MCF 10A (cell line): ENCODE data around the gene C2CD4C. TPM values are rescaled to one million over a fixed set of nuclear protein-coding genes. Genes with fewer than 3 reads are reported as not detected.

Source experiments
- Bru-seq: library from RNA; stranded (reverse); fragments of 400-500 nt; gene quantifications from one replicate; lab custom pipeline; 2021; lab: Mats Ljungman, UMichigan
- BruChase-seq, 2 experiments: library from RNA; stranded (reverse); fragments of 400-500 nt; gene quantifications; one replicate each; lab custom pipeline; 2021; lab: Mats Ljungman, UMichigan
- BruUV-seq: library from RNA; stranded (reverse); fragments of 400-500 nt; replicated peaks from 2 replicates; lab custom pipeline; 2021; lab: Mats Ljungman, UMichigan
- CTCF ChIA-PET: fragments of 300-600 bp; sonication (Branson Sonifier 250); formaldehyde crosslinking; extraction: SDS; loops from one replicate; lab custom pipeline; 2021; ENCODE audit warnings: antibody characterized with exemption, inconsistent platforms; lab: Yijun Ruan, JAX
- POLR2A ChIA-PET: fragments of 300-600, 350-650 bp; sonication (Branson Sonifier 250); formaldehyde crosslinking; extraction: SDS; loops from one replicate; lab custom pipeline; 2020; ENCODE audit warnings: antibody characterized with exemption, inconsistent platforms; lab: Yijun Ruan, JAX
- DNase-seq: peaks from one replicate; pipeline ENCODE4 v3.0.0-alpha.2; 2018; ENCODE audit not compliant: unreplicated experiment
- H3K27ac Mint-ChIP-seq: one replicate; pipeline ENCODE4 v1.8.0; 2022; ENCODE audit warnings: mild to moderate bottlenecking, low read depth, mixed read lengths; ENCODE audit not compliant: unreplicated experiment
- H3K27me3 Mint-ChIP-seq: one replicate; pipeline ENCODE4 v1.8.0; 2022; ENCODE audit warnings: mixed read lengths; ENCODE audit not compliant: insufficient read depth, unreplicated experiment
- H3K36me3 Mint-ChIP-seq: one replicate; pipeline ENCODE4 v1.8.0; 2022; ENCODE audit warnings: mild to moderate bottlenecking, moderate library complexity, mixed read lengths; ENCODE audit not compliant: insufficient read depth, unreplicated experiment
- H3K4me1 Mint-ChIP-seq: one replicate; pipeline ENCODE4 v1.8.0; 2022; ENCODE audit warnings: mixed read lengths; ENCODE audit not compliant: insufficient read depth, unreplicated experiment
- H3K4me3 Mint-ChIP-seq: one replicate; pipeline ENCODE4 v1.8.0; 2022; ENCODE audit warnings: mild to moderate bottlenecking, moderate library complexity, mixed read lengths; ENCODE audit not compliant: unreplicated experiment
- H3K9me3 Mint-ChIP-seq: one replicate; pipeline ENCODE4 v1.8.0; 2022; ENCODE audit warnings: mixed read lengths; ENCODE audit not compliant: unreplicated experiment
- CTCF ChIP-seq: fragments of 200-600 bp; IDR thresholded peaks from one replicate; pipeline ENCODE4 v1.8.0; 2022; ENCODE audit warnings: antibody characterized with exemption, mild to moderate bottlenecking; ENCODE audit not compliant: unreplicated experiment
- intact Hi-C: fragments of 100-400 bp; cut with micrococcal nuclease; formaldehyde crosslinking; loops from 2 replicates; pipeline ENCODE4 v1.14.1; 2022
- long read RNA-seq: library from polyadenylated mRNA; stranded (forward); transcript quantifications from one replicate; pipeline ENCODE4 v2.0.0, GENCODE V29; 2022
- total RNA-seq: library from RNA; stranded (reverse); gene quantifications from 2 replicates; pipeline ENCODE4 v1.2.3, GENCODE V29; 2022

The C2CD4C gene
- total RNA-seq (0.49 and 0.88 TPM in 2 replicates), Bru-seq, nascent RNA (percentile 27 among the genes with signal in this experiment), BruChase-seq, experiment 1, labeled RNA remaining after a 6-hour chase (percentile 29 among the genes with signal in this experiment), BruChase-seq, experiment 2, labeled RNA remaining after a 2-hour chase (percentile 23 among the genes with signal in this experiment)
- long read RNA-seq = 0 reads

- Mint-ChIP-seq H3K4me1 (peaks cover 6% of the 10 kb centered on the region), H3K27me3 (peaks cover 11% of the 10 kb centered on the region), H3K4me3 (peak within 1 kb of the TSS; percentile 67), H3K9me3 (no peaks in the 10 kb centered on the region), H3K36me3 (no peaks in the 10 kb centered on the region), H3K27ac (no peak within 1 kb of the TSS)
- ChIA-PET POLR2A (no interaction called here), CTCF (no interaction called here)
- DNase-seq = no peak
- no peak for TF ChIP-seq CTCF
- no TSS peak for BruUV-seq
- intact Hi-C loops = no loop called here
These were observed at the start of gene C2CD4C for GRCh38 chr19:408902-409515. Gene C2CD4C, minus strand, starts transcription at chr19:409147. Its CDS starts 786 bp downstream, at chr19:408361.

- CTCF ChIA-PET = interaction anchor here (0.7 kb wide), 1 partner anchor 400 kb away, joined by 4 read pairs; no protein-coding TSS in a partner anchor
- intact Hi-C loops = no loop called here
- H3K4me1 Mint-ChIP-seq = no peaks in the 10 kb centered on the region
These were observed 49.4 kb upstream of the C2CD4C start for GRCh38 chr19:458091-459042.

GRCh38 chr19:457636-458035 is 48.7 kb upstream of the C2CD4C start:
- DNase-seq = no peak

More at GRCh38 chr19:458091-459042, 49.4 kb upstream of the C2CD4C start:
- H3K36me3 Mint-ChIP-seq = peaks cover 6% of the 10 kb centered on the region
- no peak for TF ChIP-seq CTCF
- no TSS peak for BruUV-seq
- no peak overlapping the region for H3K4me3 Mint-ChIP-seq
- DNase-seq = no peak
- no peak overlapping the region for H3K27ac Mint-ChIP-seq
- H3K27me3 Mint-ChIP-seq = no peaks in the 10 kb centered on the region
- H3K9me3 Mint-ChIP-seq = no peaks in the 10 kb centered on the region
- POLR2A ChIA-PET = no interaction called here

More at GRCh38 chr19:457636-458035, 48.7 kb upstream of the C2CD4C start:
- intact Hi-C loops = no loop called here
- Mint-ChIP-seq H3K4me3 (no peak overlapping the region), H3K4me1 (no peaks in the 10 kb centered on the region), H3K9me3 (no peaks in the 10 kb centered on the region), H3K27ac (no peak overlapping the region), H3K36me3 (peaks cover 6% of the 10 kb centered on the region), H3K27me3 (no peaks in the 10 kb centered on the region)
- BruUV-seq = no TSS peak
- POLR2A ChIA-PET = no interaction called here
- TF ChIP-seq CTCF = no peak
- CTCF ChIA-PET = no interaction called here
